ENCODE data around the gene PVR.
"Not testable (repeated sequence)": the region's sequence is repeated elsewhere in the genome, so short reads cannot be mapped to it uniquely, and the experiment has no call there.

GRCh38 chr19:44610497-44610896, 33.2 kb upstream of the PVR start:
- not testable (repeated sequence) for TF ChIP-seq POLR2AphosphoS5, CTCF, POLR2A (IDR thresholded peaks at IDR 0.05)

Measured in gastroesophageal sphincter (tissue), 3 donors.